Panc1 (cell line): ENCODE data around the gene REV3L. TPM values are rescaled to one million over a fixed set of nuclear protein-coding genes. Genes with fewer than 3 reads are reported as not detected.

Experiments
- ATAC-seq: fragments of 200-7000 bp; cut with Tn5 transposase; 2 replicates; pipeline ENCODE4 v1.9.1; 2020; ENCODE audit warnings: mild to moderate bottlenecking, moderate library complexity
- BruUV-seq: library from RNA; stranded (reverse); fragments of 400-500 nt; replicated peaks from 2 replicates; lab custom pipeline; 2021; lab: Mats Ljungman, UMichigan
- CTCF ChIA-PET: fragments of 300-600 bp; sonication (Branson Sonifier 250); formaldehyde crosslinking; loops from one replicate; lab custom pipeline; 2022; ENCODE audit warnings: antibody characterized with exemption; lab: Charles Lee
- POLR2A ChIA-PET: fragments of 300-600 bp; sonication (Branson Sonifier 250); formaldehyde crosslinking; loops from one replicate; lab custom pipeline; 2022; ENCODE audit warnings: antibody characterized with exemption; lab: Charles Lee
- DNase-seq: peaks from one replicate; pipeline ENCODE4 v3.0.0-alpha.2; 2010; ENCODE audit warnings: low read depth, low spot score
- H3K27ac ChIP-seq: 2 replicates; pipeline ENCODE4 v1.5.1; 2011; ENCODE audit warnings: mild to moderate bottlenecking, low read length, inconsistent platforms
- H3K27me3 ChIP-seq: fragments of 200-500 bp; sonication (Bioruptor generic); 2 replicates; pipeline ENCODE4 v1.6.0; 2014; ENCODE audit warnings: low read length, inconsistent platforms; ENCODE audit not compliant: control insufficient read depth, insufficient read depth
- H3K36me3 ChIP-seq: fragments of 200-500 bp; sonication (Bioruptor generic); 2 replicates; pipeline ENCODE4 v1.5.1; 2014; ENCODE audit warnings: inconsistent platforms, mild to moderate bottlenecking, low read length, moderate library complexity; ENCODE audit not compliant: control insufficient read depth, insufficient read depth
- H3K4me1 ChIP-seq: 2 replicates; pipeline ENCODE4 v1.5.1; 2011; ENCODE audit warnings: inconsistent platforms, mild to moderate bottlenecking, low read length, moderate library complexity; ENCODE audit not compliant: control insufficient read depth, insufficient read depth
- H3K4me3 ChIP-seq, 2 experiments: 2 replicates each; pipeline ENCODE4 v1.5.1; 2011 to 2012; ENCODE audit warnings: low read depth in 2 of 2, low read length in 2 of 2, mild to moderate bottlenecking in 2 of 2, inconsistent platforms in 1 of 2, moderate library complexity in 1 of 2
- H3K9me3 ChIP-seq: fragments of 200-500 bp; sonication (Bioruptor generic); 2 replicates; pipeline ENCODE4 v1.5.1; 2014; ENCODE audit warnings: low read depth, mild to moderate bottlenecking, inconsistent platforms, low read length, moderate library complexity; ENCODE audit not compliant: control insufficient read depth, insufficient read depth
- POLR2AphosphoS5 ChIP-seq: IDR thresholded peaks from 2 replicates; pipeline ENCODE4 v1.6.1; 2012; ENCODE audit warnings: mild to moderate bottlenecking, low read depth, low read length, moderate library complexity
- SIN3A ChIP-seq: IDR thresholded peaks from 2 replicates; pipeline ENCODE4 v1.6.1; 2012; ENCODE audit warnings: low read depth, mild to moderate bottlenecking, low read length, moderate library complexity, borderline replicate concordance; ENCODE audit not compliant: insufficient read depth
- TCF7L2 ChIP-seq: IDR thresholded peaks from 2 replicates; pipeline ENCODE4 v1.6.1; 2011; ENCODE audit warnings: mild to moderate bottlenecking, low read depth, low read length, inconsistent platforms
- in situ Hi-C: cut with HindIII; loops from 2 replicates; pipeline ENCODE4 v1.10.0; 2016; ENCODE audit warnings: low sequenced_read_pairs, low pct_unique_long_range_greater_than_20kb
- intact Hi-C: fragments of 100-400 bp; cut with micrococcal nuclease; formaldehyde crosslinking; loops from one replicate; pipeline ENCODE4 v1.10.0; 2022; ENCODE audit not compliant: unreplicated experiment
- total RNA-seq: library from RNA; stranded (reverse); gene quantifications from one replicate; pipeline ENCODE4 v1.2.1, GENCODE V29; 2021; ENCODE audit not compliant: unreplicated experiment
- TF ChIP-seq, protein P1 (sequence below), 2 experiments: IDR thresholded peaks; 2 replicates each; pipeline ENCODE4 v1.6.1; 2011 to 2012; ENCODE audit warnings: low read depth in 2 of 2, control low read depth in 1 of 2, low read length in 1 of 2, mild to moderate bottlenecking in 1 of 2, moderate library complexity in 1 of 2; ENCODE audit not compliant: insufficient read depth in 1 of 2
- TF ChIP-seq, protein P2 (sequence below): fragments of 450-650 bp; IDR thresholded peaks from 2 replicates; pipeline ENCODE4 v1.5.1; 2017; ENCODE audit warnings: mild to moderate bottlenecking

REV3L gene
- total RNA-seq, 1 experiment from 2014 or later = 44.8 TPM

DNA sequence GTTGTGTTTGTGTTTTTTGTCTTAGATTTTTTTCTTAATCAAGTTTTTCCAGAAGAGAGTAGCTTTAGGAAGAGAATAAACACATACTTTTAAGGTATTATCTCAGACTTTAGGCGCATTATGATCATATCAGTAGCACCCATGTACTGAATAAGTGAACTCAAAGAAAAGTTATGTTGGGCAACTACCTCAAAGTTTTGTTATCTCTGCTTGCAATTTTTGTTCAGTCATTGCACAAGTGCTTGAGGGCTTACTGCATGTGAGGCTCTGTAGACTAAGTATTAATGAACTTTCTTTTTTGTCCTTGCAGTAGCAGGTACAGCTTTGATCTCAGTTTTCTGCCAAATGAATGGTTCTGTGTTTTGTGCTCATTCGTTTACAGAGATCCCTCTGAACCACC, 206.7 kb downstream of the REV3L start:
- Histone ChIP-seq H3K4me1 (no peaks in the 10 kb centered on the region), H3K27ac (no peak overlapping the region), H3K4me3 (no peak overlapping the region), H3K36me3 (no peaks in the 10 kb centered on the region; the same call in 1 of the 2 replicates), H3K27me3 (no peaks in the 10 kb centered on the region), H3K9me3 (no peaks in the 10 kb centered on the region; the same call in 1 of the 2 replicates)
- in situ Hi-C loops = no loop called here
- ATAC-seq (no peak), DNase-seq (no peak)
- ChIA-PET CTCF (no interaction called here), POLR2A (no interaction called here)
- TF ChIP-seq POLR2AphosphoS5 (no peak), TCF7L2 (no peak), SIN3A (no peak)
- TF ChIP-seq, protein P1, sequence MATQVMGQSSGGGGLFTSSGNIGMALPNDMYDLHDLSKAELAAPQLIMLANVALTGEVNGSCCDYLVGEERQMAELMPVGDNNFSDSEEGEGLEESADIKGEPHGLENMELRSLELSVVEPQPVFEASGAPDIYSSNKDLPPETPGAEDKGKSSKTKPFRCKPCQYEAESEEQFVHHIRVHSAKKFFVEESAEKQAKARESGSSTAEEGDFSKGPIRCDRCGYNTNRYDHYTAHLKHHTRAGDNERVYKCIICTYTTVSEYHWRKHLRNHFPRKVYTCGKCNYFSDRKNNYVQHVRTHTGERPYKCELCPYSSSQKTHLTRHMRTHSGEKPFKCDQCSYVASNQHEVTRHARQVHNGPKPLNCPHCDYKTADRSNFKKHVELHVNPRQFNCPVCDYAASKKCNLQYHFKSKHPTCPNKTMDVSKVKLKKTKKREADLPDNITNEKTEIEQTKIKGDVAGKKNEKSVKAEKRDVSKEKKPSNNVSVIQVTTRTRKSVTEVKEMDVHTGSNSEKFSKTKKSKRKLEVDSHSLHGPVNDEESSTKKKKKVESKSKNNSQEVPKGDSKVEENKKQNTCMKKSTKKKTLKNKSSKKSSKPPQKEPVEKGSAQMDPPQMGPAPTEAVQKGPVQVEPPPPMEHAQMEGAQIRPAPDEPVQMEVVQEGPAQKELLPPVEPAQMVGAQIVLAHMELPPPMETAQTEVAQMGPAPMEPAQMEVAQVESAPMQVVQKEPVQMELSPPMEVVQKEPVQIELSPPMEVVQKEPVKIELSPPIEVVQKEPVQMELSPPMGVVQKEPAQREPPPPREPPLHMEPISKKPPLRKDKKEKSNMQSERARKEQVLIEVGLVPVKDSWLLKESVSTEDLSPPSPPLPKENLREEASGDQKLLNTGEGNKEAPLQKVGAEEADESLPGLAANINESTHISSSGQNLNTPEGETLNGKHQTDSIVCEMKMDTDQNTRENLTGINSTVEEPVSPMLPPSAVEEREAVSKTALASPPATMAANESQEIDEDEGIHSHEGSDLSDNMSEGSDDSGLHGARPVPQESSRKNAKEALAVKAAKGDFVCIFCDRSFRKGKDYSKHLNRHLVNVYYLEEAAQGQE (IDR thresholded peaks at IDR 0.05; ENCODE audit: insufficient read depth in 1 of 2, low read depth in 2 of 2, low read length in 1 of 2) = no peak
- TF ChIP-seq, protein P2, sequence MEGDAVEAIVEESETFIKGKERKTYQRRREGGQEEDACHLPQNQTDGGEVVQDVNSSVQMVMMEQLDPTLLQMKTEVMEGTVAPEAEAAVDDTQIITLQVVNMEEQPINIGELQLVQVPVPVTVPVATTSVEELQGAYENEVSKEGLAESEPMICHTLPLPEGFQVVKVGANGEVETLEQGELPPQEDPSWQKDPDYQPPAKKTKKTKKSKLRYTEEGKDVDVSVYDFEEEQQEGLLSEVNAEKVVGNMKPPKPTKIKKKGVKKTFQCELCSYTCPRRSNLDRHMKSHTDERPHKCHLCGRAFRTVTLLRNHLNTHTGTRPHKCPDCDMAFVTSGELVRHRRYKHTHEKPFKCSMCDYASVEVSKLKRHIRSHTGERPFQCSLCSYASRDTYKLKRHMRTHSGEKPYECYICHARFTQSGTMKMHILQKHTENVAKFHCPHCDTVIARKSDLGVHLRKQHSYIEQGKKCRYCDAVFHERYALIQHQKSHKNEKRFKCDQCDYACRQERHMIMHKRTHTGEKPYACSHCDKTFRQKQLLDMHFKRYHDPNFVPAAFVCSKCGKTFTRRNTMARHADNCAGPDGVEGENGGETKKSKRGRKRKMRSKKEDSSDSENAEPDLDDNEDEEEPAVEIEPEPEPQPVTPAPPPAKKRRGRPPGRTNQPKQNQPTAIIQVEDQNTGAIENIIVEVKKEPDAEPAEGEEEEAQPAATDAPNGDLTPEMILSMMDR = no peak
- intact Hi-C loops = no loop called here
- BruUV-seq = no TSS peak

DNA sequence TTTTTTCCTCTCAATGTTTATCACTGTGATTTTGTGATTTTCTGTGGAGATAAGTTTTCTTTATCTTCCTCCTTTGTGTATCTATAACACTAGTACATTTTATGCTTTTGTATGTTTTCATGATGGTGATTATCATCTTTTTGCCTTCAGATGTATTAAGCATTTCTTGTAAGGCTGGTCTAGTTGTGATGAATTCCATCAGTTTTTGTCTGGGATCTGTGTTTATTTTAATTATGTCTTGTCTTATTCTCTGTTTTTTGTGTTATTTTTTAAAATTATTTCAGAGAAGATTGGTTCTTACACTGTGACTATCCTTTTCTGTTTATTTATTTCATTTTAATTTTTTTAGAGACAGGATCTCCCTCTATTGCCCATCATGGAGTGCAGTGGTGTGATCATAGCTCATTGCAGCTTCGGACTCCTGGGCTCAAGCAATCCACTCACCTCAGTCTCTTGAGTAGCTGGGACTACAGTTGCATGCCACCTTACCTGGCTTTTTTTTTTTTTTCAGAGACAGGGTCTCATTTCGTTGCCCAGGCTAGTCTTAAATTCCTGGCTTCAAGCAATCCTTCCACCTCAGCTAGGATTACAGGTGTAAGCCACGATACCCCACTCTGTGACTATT, 208.3 kb downstream of the REV3L start:
- ChIA-PET CTCF (interaction anchor here (0.7 kb wide), 1 partner anchor 35 kb away, joined by 6 read pairs; no protein-coding TSS in a partner anchor), POLR2A (no interaction called here)
- ATAC-seq = no peak
- Histone ChIP-seq H3K9me3 (no peaks in the 10 kb centered on the region; the same call in 1 of the 2 replicates), H3K27me3 (no peaks in the 10 kb centered on the region), H3K4me1 (no peaks in the 10 kb centered on the region), H3K36me3 (no peaks in the 10 kb centered on the region), H3K27ac (no peak overlapping the region), H3K4me3 (no peak overlapping the region)
- no peak for DNase-seq
- intact Hi-C loops (no loop called here), in situ Hi-C loops (no loop called here)
- BruUV-seq = TSS peak; percentile 9
- TF ChIP-seq SIN3A (no peak), POLR2AphosphoS5 (no peak)
- TF ChIP-seq, protein P1 (IDR thresholded peaks at IDR 0.05; ENCODE audit: insufficient read depth in 1 of 2, low read depth in 2 of 2, low read length in 1 of 2) = no peak
- TF ChIP-seq, protein P2 = no peak
